HFF-Myc (cell line): ENCODE results near the gene CLMN.

ENCODE experiments used
- DNase-seq: peaks from one replicate; pipeline ENCODE4 v3.0.0-alpha.2; 2011; ENCODE audit warnings: low read depth; ENCODE audit errors: extremely low read depth
- H3K4me3 ChIP-seq: replicated peaks from 2 replicates; pipeline ENCODE4 v1.5.1; 2011; ENCODE audit warnings: low read depth, mild to moderate bottlenecking, control low read depth, low read length
- CTCF ChIP-seq: IDR thresholded peaks from 2 replicates; pipeline ENCODE4 v1.5.1; 2012; ENCODE audit warnings: mild to moderate bottlenecking, low read depth, low read length, control low read depth; ENCODE audit errors: missing control alignments

The CLMN gene

GRCh38 chr14:95323361-95323760, 3.7 kb upstream of the CLMN start:
- no peak overlapping the region for H3K4me3 ChIP-seq
- no peak for DNase-seq
- TF ChIP-seq CTCF = no peak

GRCh38 chr14:95322651-95323050, 2.9 kb upstream of the CLMN start:
- no peak for TF ChIP-seq CTCF
- no peak for DNase-seq
- no peak overlapping the region for H3K4me3 ChIP-seq

GRCh38 chr14:95321693-95322455, 2.2 kb upstream of the CLMN start:
- no peak overlapping the region for H3K4me3 ChIP-seq
- TF ChIP-seq CTCF = no peak
- DNase-seq = no peak

GRCh38 chr14:95320955-95321600, 1.4 kb upstream of the CLMN start:
- DNase-seq = no peak
- TF ChIP-seq CTCF = no peak
- H3K4me3 ChIP-seq = no peak overlapping the region

GRCh38 chr14:95320078-95320895, 579 bp upstream of the CLMN start:
- no peak for DNase-seq
- no peak for TF ChIP-seq CTCF
- 0 out of 2 replicates have a peak overlapping the region, but pooled peaks have one; percentile 19 for H3K4me3 ChIP-seq

- peak overlapping the region; percentile 45 for H3K4me3 ChIP-seq
- no peak for DNase-seq
- no peak for TF ChIP-seq CTCF
Measured at GRCh38 chr14:95318399-95319311, 1.1 kb downstream of the CLMN start.
